HepG2 (cell line): ENCODE data around the gene VAC14.

Experiments used
- CTCF ChIP-seq: sonication (generic); formaldehyde crosslinking; IDR thresholded peaks from 2 replicates; pipeline ENCODE4 v1.5.0; 2020; ENCODE audit warnings: mild to moderate bottlenecking, missing genetic modification reagents, moderate library complexity
- FOXJ3 ChIP-seq: sonication (generic); formaldehyde crosslinking; IDR thresholded peaks from 2 replicates; pipeline ENCODE4 v1.4.0; 2020; ENCODE audit warnings: missing genetic modification reagents, mild to moderate bottlenecking, borderline replicate concordance

DNA sequence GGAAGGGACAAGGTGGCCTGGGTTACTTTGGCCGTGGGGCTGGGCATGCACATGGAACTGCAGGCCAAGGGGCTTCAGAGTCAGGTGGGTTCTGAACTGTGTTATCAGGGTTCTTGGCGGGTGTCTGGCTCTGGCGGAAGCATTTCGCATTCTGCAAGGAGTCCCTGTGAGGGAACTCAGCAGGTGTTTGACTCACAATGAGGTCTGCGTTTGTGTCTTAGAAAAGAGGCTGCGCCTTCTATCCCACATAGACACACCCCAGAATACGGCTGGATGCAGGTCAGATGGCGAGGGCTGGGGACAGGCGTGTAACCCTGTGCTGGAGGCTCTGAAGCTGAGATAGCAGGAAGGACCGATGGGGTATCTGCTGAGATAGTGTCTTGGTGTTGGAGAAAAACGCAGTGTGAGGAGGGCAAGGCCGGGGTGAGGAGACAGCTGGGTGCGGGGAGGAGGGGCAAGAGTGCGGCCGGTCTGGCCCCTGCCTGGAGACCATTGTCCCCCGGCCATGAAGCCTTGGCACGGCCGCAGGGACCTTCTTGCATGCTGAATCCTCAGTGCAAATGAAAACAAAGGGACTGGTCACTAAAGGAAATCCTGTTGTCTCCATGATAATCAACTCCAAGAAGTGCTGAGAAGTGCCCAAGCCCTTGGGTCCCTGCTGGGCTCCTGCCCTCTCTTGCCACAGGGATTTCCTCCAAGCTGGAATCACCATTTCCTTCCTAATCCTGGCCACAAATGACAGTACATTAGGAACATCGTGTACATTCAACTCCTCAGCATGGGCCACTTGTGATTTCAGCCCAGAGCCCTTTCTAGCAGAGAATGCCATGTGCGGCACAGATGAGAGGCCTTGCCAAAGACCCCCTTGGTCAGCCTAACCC lies 92.4 kb downstream of the VAC14 start:
- TF ChIP-seq FOXJ3 (no peak), CTCF (no peak)
